T-cell (primary cell): ENCODE data around the gene ADAM10. TPM values are rescaled to one million over a fixed set of nuclear protein-coding genes. Genes with fewer than 3 reads are reported as not detected.

Experiments used
- ATAC-seq, 4 experiments: fragments of 200-7000 bp in 3 of 4; fragments of 150-1000 bp in 1 of 4; cut with Tn5 transposase; replicated peaks in 1 of 4; 1 replicate in 3 of 4; 2 replicates in 1 of 4; pipeline ENCODE4 v1.10.0; 2021; ENCODE audit warnings: moderate library complexity in 3 of 4, mild to moderate bottlenecking in 2 of 4, moderate number of reproducible peaks in 1 of 4
- CTCF ChIA-PET, 2 donors: fragments of 300-600 bp; sonication (Branson Sonifier 250); formaldehyde crosslinking; loops; one replicate each; lab custom pipeline; 2022; ENCODE audit warnings: antibody characterized with exemption in 2 of 2; lab: Charles Lee
- POLR2A ChIA-PET, 2 donors: fragments of 300-600 bp; sonication (Branson Sonifier 250); formaldehyde crosslinking; loops; one replicate each; lab custom pipeline; 2022; ENCODE audit warnings: antibody characterized with exemption in 2 of 2; lab: Charles Lee
- DNase-seq, 35 experiments: peaks; one replicate each; pipeline versions ENCODE4 v3.0.0 to v3.0.0-alpha.2; 2013 to 2023
- H3K27ac ChIP-seq: one replicate; pipeline ENCODE4 v1.5.1; 2013; ENCODE audit warnings: low read length
- H3K27me3 ChIP-seq, 2 experiments: replicated peaks in 1 of 2; 1 replicate in 1 of 2; 2 replicates in 1 of 2; pipeline versions ENCODE4 v1.6.1 to v1.7.0; 2013; ENCODE audit warnings: low read length in 1 of 2, mixed read lengths in 1 of 2; ENCODE audit not compliant: control insufficient read depth in 2 of 2, insufficient read depth in 2 of 2; ENCODE audit errors: extremely low read depth in 1 of 2
- H3K36me3 ChIP-seq, 2 donors: 1 replicate in 1 of 2; 2 replicates in 1 of 2; pipeline versions ENCODE4 v1.6.1 to v1.7.0; 2013; ENCODE audit warnings: low read length in 1 of 2; ENCODE audit not compliant: control insufficient read depth in 2 of 2, insufficient read depth in 1 of 2; ENCODE audit errors: extremely low read depth in 1 of 2
- H3K4me1 ChIP-seq, 2 experiments: 1 replicate in 1 of 2; 2 replicates in 1 of 2; pipeline versions ENCODE4 v1.6.1 to v1.7.0; 2013; ENCODE audit warnings: low read length in 2 of 2, mixed read lengths in 1 of 2; ENCODE audit not compliant: insufficient read depth in 2 of 2, control insufficient read depth in 1 of 2; ENCODE audit errors: extremely low read depth in 1 of 2
- H3K4me3 ChIP-seq, 2 donors: 1 replicate in 1 of 2; 2 replicates in 1 of 2; pipeline versions ENCODE4 v1.5.1 to v1.7.0; 2013; ENCODE audit warnings: mild to moderate bottlenecking in 2 of 2, low read length in 1 of 2, moderate library complexity in 1 of 2; ENCODE audit not compliant: control insufficient read depth in 1 of 2; ENCODE audit errors: extremely low read depth in 1 of 2
- H3K9me3 ChIP-seq: 2 replicates; pipeline ENCODE4 v1.7.0; 2013
- H3K27ac Mint-ChIP-seq, 2 donors: one replicate each; pipeline ENCODE4 v1.8.0; 2020 to 2021; ENCODE audit warnings: mild to moderate bottlenecking in 2 of 2, mixed read lengths in 2 of 2
- H3K27me3 Mint-ChIP-seq, 2 donors: one replicate each; pipeline ENCODE4 v1.8.0; 2021 to 2022; ENCODE audit warnings: mixed read lengths in 2 of 2
- H3K36me3 Mint-ChIP-seq: one replicate; pipeline ENCODE4 v1.8.0; 2021; ENCODE audit warnings: mixed read lengths
- H3K4me1 Mint-ChIP-seq, 3 donors: one replicate each; pipeline ENCODE4 v1.8.0; 2020 to 2022; ENCODE audit warnings: mixed read lengths in 3 of 3, mild to moderate bottlenecking in 1 of 3
- H3K4me3 Mint-ChIP-seq, 3 donors: one replicate each; pipeline ENCODE4 v1.8.0; 2020 to 2022; ENCODE audit warnings: mild to moderate bottlenecking in 3 of 3, mixed read lengths in 3 of 3, moderate library complexity in 3 of 3
- H3K9me3 Mint-ChIP-seq, 3 donors: one replicate each; pipeline ENCODE4 v1.8.0; 2020 to 2022; ENCODE audit warnings: mixed read lengths in 3 of 3
- WGBS: methylation state at CpG from one replicate; pipeline ENCODE4 v1.1.5; 2013; ENCODE audit warnings: missing lambda C conversion rate; ENCODE audit not compliant: insufficient coverage; 5-methylcytosine and 5-hydroxymethylcytosine counted together
- total RNA-seq, 35 experiments: library from RNA in 6 of 35; stranded (reverse) in 6 of 35; fragments of 120-200 nt in 1 of 35; gene quantifications; one replicate each; pipeline versions ENCODE4 v1.2.1 to v1.2.4 and lab custom pipeline; 2013 to 2026

The ADAM10 gene
- total RNA-seq, 5 donors from 2014 or later (not counting 1 experiment from before 2014, with no cell fraction given): 99.5 to 146 (median 113) TPM

DNA sequence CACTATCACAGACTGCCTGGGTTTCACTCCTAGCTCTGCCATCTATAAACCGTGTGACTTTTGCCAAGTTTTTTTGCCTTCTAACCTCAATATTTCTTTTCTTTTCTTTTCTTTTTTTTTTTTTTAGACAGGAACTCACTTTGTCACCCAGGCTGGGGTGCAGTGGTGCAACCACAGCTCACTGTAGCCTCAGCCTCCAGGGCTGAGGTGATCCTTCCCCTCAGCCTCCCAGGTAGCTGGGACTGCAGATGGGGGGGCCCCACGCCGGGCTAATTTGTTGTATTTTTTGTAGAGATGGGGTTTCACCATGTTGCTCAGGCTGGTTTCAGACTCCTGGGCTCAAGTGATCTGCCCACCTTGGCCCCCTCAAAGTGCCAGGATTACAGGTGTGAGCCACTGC, 3.2 kb upstream of the ADAM10 start:
- ChIA-PET CTCF (interaction anchor here in 1 of 2 donors (0.5 to 1.0 kb wide), 2 partner anchors 17 to 18 kb away, joined by 3 to 4 read pairs; partner anchors contain the start of gene MINDY2), POLR2A (no interaction called here)
- Mint-ChIP-seq H3K4me1 (peaks cover 15 to 20% (median 19%) of the 10 kb centered on the region in 3 donors), H3K36me3 (no peaks in the 10 kb centered on the region), H3K4me3 (no peak overlapping the region), H3K27me3 (no peaks in the 10 kb centered on the region), H3K9me3 (no peaks in the 10 kb centered on the region), H3K27ac (no peak overlapping the region)
- WGBS: 29% methylated on average over 1 of the region's 3 CpGs
- Histone ChIP-seq H3K36me3 (no peaks in the 10 kb centered on the region), H3K9me3 (no peaks in the 10 kb centered on the region), H3K27me3 (peaks cover 0 to 8% of the 10 kb centered on the region in 2 experiments), H3K4me1 (peaks cover 7 to 8% of the 10 kb centered on the region in 2 experiments), H3K27ac (no peak overlapping the region), H3K4me3 (no peak overlapping the region)
- no peak for ATAC-seq
- DNase-seq: no peak

DNA sequence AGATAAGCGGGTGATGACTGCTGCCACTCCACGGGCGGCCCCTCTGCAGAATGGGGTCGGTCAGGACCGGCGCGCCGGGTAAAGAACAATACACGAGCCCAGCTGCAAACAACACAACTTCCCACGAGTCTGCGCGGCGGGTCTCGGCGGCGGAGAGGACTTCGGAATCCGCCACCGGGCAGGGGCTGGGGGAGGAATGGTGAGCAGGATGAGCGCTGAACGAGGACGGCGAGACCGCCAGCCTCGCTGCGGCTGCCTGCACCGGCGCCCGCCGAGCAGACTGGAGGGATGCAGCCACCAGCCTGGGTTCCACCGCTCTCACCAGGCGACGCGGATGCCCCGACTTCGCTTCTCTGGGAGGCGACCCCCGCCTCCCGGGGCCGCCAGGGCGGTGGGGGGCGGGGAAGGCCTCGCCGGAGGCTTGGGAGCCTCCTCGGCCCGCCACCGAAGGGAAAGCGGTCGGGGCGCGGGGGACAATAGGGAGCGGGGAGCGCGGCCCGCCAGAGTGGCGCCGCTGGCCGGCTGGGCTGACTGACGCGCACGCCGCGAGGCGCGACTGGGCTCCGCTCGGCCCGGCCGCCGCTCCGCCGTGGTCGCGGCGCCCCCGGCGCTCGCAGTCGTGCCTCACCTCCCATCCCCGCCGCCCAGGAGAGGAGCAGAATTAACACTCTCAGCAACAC, 515 bp downstream of the ADAM10 start:
- under 1% methylated on average over 68 of the region's 81 CpGs for WGBS
- H3K4me1 Mint-ChIP-seq: peaks cover 47 to 51% (median 50%) of the 10 kb centered on the region in 3 donors
- DNase-seq (peak in 28 of 35 experiments; percentile 6 to 56 (median 24)), ATAC-seq (peak; percentile 7 to 40 (median 28))
- H3K27ac ChIP-seq: peak overlapping the region; percentile 88
- H3K4me3 ChIP-seq: peak overlapping the region; percentile 94 to 99
- H3K9me3 Mint-ChIP-seq: no peaks in the 10 kb centered on the region
- POLR2A ChIA-PET: interaction anchor here (1.3 to 2.6 kb wide), 3 partner anchors 18 to 22 kb away, joined by 7 to 23 read pairs (median 10); partner anchors contain the start of gene MINDY2 (in 2 of the 2)
- peak overlapping the region; percentile 89 to 91 for H3K27ac Mint-ChIP-seq
- no peaks in the 10 kb centered on the region for H3K27me3 Mint-ChIP-seq
- no peaks in the 10 kb centered on the region for H3K9me3 ChIP-seq
- peak overlapping the region; percentile 92 to 98 (median 93) for H3K4me3 Mint-ChIP-seq
- CTCF ChIA-PET: interaction anchor here in 1 of 2 donors (1.8 to 2.1 kb wide), 2 partner anchors 22 kb away, joined by 5 to 35 read pairs; partner anchors contain the start of gene MINDY2
- peaks cover 4% of the 10 kb centered on the region for H3K36me3 Mint-ChIP-seq
- no peaks in the 10 kb centered on the region for H3K36me3 ChIP-seq
- H3K27me3 ChIP-seq: no peaks in the 10 kb centered on the region
- H3K4me1 ChIP-seq: peaks cover 15 to 20% of the 10 kb centered on the region in 2 experiments

DNA sequence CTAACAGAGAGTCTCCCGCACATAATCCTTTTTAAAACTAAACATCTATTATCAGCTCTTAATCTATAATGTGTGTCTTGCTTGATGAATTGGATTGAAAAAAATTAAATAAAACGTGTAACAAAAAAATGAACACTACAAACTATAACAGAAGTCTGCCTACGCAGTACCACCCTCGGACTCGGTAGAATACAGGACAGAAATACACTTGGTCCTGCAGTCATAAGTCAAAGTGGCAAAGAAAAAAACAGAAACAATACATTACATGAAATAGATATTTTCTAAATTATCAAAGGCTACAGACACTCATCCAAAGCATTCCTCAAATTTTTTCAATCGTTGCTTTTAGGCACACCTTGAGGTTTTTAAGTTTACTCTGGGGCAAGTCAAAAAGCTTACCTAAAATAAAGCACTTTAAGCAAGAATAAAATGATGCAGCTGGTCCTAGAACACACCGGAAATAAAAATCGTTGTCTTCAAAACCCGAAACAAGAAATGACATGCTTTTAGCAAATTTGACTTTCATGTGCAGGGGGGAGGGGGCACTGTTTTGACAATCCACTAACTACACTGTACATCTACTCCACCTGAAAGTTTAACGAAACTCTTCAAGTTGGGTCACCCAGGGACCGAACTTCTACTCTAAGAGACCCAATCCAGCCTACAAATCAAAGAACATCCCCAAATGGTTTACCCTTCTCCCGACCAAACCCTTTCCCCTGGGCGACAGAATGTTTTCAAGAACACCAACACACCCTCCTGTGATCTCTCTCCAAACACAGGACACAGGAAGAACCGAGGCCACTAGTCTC, 1.3 kb downstream of the ADAM10 start:
- DNase-seq (peak in 31 of 35 experiments; percentile 25 to 69 (median 44)), ATAC-seq (no peak)
- POLR2A ChIA-PET: interaction anchor here (0.7 to 2.6 kb wide), 2 partner anchors 23 kb away, joined by 5 to 23 read pairs; partner anchors contain the start of gene MINDY2 (in 2 of the 2)
- H3K36me3 Mint-ChIP-seq: peaks cover 4% of the 10 kb centered on the region
- Histone ChIP-seq H3K4me3 (peak overlapping the region; percentile 94 to 99), H3K27ac (peak overlapping the region; percentile 88), H3K36me3 (no peaks in the 10 kb centered on the region), H3K9me3 (no peaks in the 10 kb centered on the region), H3K27me3 (no peaks in the 10 kb centered on the region), H3K4me1 (peaks cover 15 to 20% of the 10 kb centered on the region in 2 experiments)
- H3K9me3 Mint-ChIP-seq: no peaks in the 10 kb centered on the region
- peaks cover 50 to 58% (median 56%) of the 10 kb centered on the region in 3 donors for H3K4me1 Mint-ChIP-seq
- CTCF ChIA-PET: interaction anchor here in 1 of 2 donors (2.1 kb wide), 1 partner anchor 22 kb away, joined by 5 read pairs; the partner anchor contains the start of gene MINDY2
- peak overlapping the region; percentile 90 to 98 (median 92) for H3K4me3 Mint-ChIP-seq
- H3K27me3 Mint-ChIP-seq: no peaks in the 10 kb centered on the region
- 0% methylated on average over 8 of the region's 14 CpGs for WGBS
- H3K27ac Mint-ChIP-seq: peak overlapping the region; percentile 75 to 90

DNA sequence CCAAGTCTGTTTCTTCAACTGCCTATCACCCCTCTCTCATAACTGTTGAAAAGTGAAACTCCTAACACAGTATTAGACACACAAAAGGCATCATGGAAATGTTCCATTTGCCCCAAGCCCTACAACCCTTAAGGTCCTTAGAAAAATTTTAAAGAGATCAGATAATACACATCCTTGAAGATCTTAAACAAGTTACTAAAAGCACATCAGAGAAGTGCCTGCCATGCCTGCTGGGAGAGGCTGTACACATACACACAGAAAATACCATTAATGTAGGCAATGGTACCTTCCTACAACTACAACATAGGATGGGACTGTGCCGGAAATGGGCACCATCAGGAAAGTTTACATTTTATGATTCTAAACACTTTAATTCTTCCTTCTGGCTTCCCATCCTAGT, 3.3 kb downstream of the ADAM10 start:
- Mint-ChIP-seq H3K27ac (no peak overlapping the region), H3K4me3 (peak overlapping the region in 1 of 3 donors; percentile 30), H3K9me3 (no peaks in the 10 kb centered on the region), H3K4me1 (peaks cover 70 to 79% (median 77%) of the 10 kb centered on the region in 3 donors), H3K27me3 (no peaks in the 10 kb centered on the region), H3K36me3 (peaks cover 4% of the 10 kb centered on the region)
- CTCF ChIA-PET: interaction anchor here in 1 of 2 donors (0.6 to 1.1 kb wide), 3 partner anchors 19 to 184 kb away, joined by 3 read pairs; no protein-coding TSS in a partner anchor
- ATAC-seq (no peak), DNase-seq (no peak)
- no peak overlapping the region for H3K27ac ChIP-seq
- H3K4me1 ChIP-seq: peaks cover 20 to 30% of the 10 kb centered on the region in 2 experiments
- H3K9me3 ChIP-seq: no peaks in the 10 kb centered on the region
- WGBS: no CpG with 5 or more reads among the region's 1 CpG
- POLR2A ChIA-PET: interaction anchor here in 1 of 2 donors (0.5 to 1.3 kb wide), 3 partner anchors 25 to 142 kb away, joined by 3 to 17 read pairs (median 4); partner anchors contain the start of gene MINDY2
- no peaks in the 10 kb centered on the region for H3K27me3 ChIP-seq
- no peaks in the 10 kb centered on the region for H3K36me3 ChIP-seq
- H3K4me3 ChIP-seq: no peak overlapping the region

DNA sequence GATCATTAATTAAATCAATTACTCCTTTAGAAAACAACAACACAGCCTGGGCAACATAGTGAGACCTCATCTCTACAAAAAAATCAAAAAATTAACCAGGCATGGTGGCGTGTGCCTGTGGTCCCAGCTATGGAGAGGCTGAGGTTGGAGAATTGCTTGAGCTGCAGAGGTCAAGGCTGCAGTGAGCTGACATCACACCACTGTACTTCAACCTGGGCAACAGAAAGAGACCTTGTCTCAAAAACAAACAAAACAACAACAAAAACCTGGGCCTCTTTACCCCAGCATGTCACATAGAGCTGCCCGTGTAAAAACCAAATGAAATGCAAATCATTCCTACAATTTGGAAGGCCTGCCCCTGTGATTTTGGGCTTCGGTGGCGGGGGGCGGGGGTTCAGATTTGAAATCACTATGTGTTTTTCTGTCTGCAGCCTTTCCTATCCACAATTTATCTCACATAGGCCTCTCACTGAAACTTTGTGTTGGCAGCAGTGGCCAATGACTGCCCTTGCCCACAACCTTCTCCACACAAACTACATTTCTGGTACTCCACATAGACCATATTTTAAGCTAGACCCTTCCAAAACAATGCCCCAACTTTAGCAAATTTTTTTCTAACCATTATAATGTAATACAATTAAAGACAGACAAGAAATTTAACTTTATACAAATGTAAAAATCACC, 6.5 kb downstream of the ADAM10 start:
- POLR2A ChIA-PET: interaction anchor here in 1 of 2 donors (0.6 kb wide), 2 partner anchors 28 to 56 kb away, joined by 3 to 4 read pairs; partner anchors contain the start of gene MINDY2
- H3K4me1 ChIP-seq: peaks cover 20 to 36% of the 10 kb centered on the region in 2 experiments
- no peak overlapping the region for H3K4me3 ChIP-seq

More for the DNA sequence above, 6.5 kb downstream of the ADAM10 start:
- no peak for ATAC-seq
- H3K4me3 Mint-ChIP-seq: no peak overlapping the region
- no peaks in the 10 kb centered on the region for H3K9me3 Mint-ChIP-seq
- H3K36me3 ChIP-seq: no peaks in the 10 kb centered on the region
- peak overlapping the region in 1 of 2 donors; percentile 67 for H3K27ac Mint-ChIP-seq
- no peak for DNase-seq
- no peaks in the 10 kb centered on the region for H3K9me3 ChIP-seq
- CTCF ChIA-PET: interaction anchor here in 1 of 2 donors (0.7 kb wide), 1 partner anchor 8 kb away, joined by 5 read pairs; no protein-coding TSS in a partner anchor
- H3K4me1 Mint-ChIP-seq: peaks cover 80 to 85% (median 83%) of the 10 kb centered on the region in 3 donors
- H3K27ac ChIP-seq: no peak overlapping the region
- 100% methylated on average over 4 of the region's 5 CpGs for WGBS
- H3K27me3 Mint-ChIP-seq: no peaks in the 10 kb centered on the region
- H3K36me3 Mint-ChIP-seq: peaks cover 4% of the 10 kb centered on the region
- H3K27me3 ChIP-seq: no peaks in the 10 kb centered on the region
